Adrenal gland (tissue), 5 donors: ENCODE measurements around the gene DPEP2NB.

ENCODE experiments used
- CTCF ChIP-seq, 6 experiments: fragments of 450-650 bp in 4 of 6; fragments of 200-600 bp in 2 of 6; sonication (generic) in 1 of 6; IDR thresholded peaks; 1 replicate in 5 of 6; 2 replicates in 1 of 6; pipeline versions ENCODE4 v1.5.1 to v1.8.0; 2016 to 2021; ENCODE audit warnings: antibody characterized with exemption in 6 of 6, mild to moderate bottlenecking in 2 of 6, moderate library complexity in 1 of 6
- POLR2A ChIP-seq, 2 donors: fragments of 450-650 bp; IDR thresholded peaks; one replicate each; pipeline ENCODE4 v1.6.1; 2017; ENCODE audit warnings: antibody characterized with exemption in 2 of 2, mild to moderate bottlenecking in 2 of 2, moderate library complexity in 1 of 2
- donor health status: DM: no; HTN: no; CAD: no.

DNA sequence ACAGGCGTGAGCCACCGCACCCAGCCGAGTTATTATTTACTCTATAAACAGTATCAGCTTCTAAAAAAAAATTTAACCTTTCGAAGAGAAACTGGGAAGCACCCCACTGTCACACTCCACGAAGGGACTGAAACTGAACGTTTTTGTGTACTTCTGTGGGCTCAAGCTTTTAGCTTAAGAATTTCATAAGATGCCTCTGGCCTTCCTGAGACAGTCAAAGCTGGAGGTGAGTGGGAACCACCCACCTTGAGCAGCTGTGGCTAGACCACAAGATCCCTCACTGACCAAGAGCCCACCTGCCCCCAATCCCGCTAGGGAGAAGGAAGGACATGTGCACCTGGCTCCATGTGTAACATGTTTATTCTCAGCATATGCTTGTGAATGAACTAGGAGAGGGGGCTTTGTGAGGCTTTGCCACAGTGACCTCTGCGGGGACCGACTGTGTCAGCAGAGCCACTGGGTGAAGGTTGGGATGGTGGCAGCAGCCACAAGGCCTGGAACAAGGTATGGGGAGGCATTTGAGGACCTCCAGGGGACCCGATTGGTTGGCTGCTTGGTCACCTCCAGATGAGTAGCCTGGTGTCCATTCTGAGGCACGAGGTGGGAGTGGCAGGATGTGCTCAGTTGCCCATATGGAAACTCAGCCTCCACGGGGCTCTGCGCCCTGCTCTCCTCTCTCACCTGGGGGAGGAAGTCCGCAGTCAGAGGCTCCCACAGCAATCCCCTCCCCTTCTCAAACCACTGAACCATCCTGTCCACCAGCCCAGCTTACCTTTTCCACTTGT, 40.2 kb downstream of the DPEP2NB start:
- TF ChIP-seq CTCF (IDR thresholded peaks at IDR 0.05) (no peak), POLR2A (IDR thresholded peaks at IDR 0.05) (no peak)
